ENCODE results near the gene HES7. TPM values are rescaled to one million over a fixed set of nuclear protein-coding genes. Genes with fewer than 3 reads are reported as not detected.
"Not testable (repeated sequence)": the region's sequence is repeated elsewhere in the genome, so short reads cannot be mapped to it uniquely, and the experiment has no call there.

The HES7 gene
- total RNA-seq (not detected), polyA plus RNA-seq (0.24 TPM)

- no peaks in the 10 kb centered on the region for H3K36me3 ChIP-seq (ENCODE audit: insufficient read depth)
- H3K4me3 ChIP-seq (ENCODE audit: low read depth, low read length), result peak within 1 kb of the TSS; percentile 50
- H3K4me1 ChIP-seq (ENCODE audit: insufficient read depth), result peaks cover 3% of the 10 kb centered on the region
- H3K27ac ChIP-seq (ENCODE audit: low read depth), result no peak within 1 kb of the TSS
- no peak for DNase-seq (ENCODE audit: extremely low spot score)
- WGBS, result under 1% methylated on average over 29 of the region's 29 CpGs
These were observed at the start of gene HES7 for GRCh38 chr17:8123695-8124349. HES7 (minus strand) TSS chr17:8124106; CDS start chr17:8124084, 22 bp downstream.

- H3K36me3 ChIP-seq (ENCODE audit: insufficient read depth), result no peaks in the 10 kb centered on the region
- under 1% methylated on average over 23 of the region's 23 CpGs for WGBS
- H3K27ac ChIP-seq (ENCODE audit: low read depth), result no peak overlapping the region
- H3K4me3 ChIP-seq (ENCODE audit: low read depth, low read length), result peak overlapping the region; percentile 26
- peak; percentile 94 for DNase-seq (ENCODE audit: extremely low spot score)
- H3K4me1 ChIP-seq (ENCODE audit: insufficient read depth), result no peaks in the 10 kb centered on the region
These were observed 49.4 kb upstream of the HES7 start for GRCh38 chr17:8173056-8173870.

DNA sequence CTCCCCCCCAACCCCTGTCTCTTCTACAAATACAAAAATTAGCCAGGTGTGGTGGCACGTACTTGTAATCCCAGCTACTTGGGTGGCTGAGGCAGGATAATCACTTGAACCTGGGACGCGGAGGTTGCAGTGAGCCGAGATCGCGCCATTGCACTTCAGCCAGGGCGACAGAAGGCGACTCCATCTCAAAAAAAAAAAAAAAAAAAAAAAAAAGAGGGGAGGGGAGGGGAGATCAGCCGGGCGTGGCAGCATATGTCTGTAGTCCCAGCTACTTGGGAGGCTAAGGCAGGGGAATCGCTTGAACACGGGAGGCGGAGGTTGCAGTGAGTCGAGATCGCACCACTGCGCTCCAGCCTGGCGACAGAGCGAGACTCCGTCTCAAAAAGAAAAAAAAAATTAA is 46.3 kb upstream of the HES7 start:
- H3K4me3 ChIP-seq (ENCODE audit: low read depth, low read length); DNase-seq (ENCODE audit: extremely low spot score); H3K4me1 ChIP-seq (ENCODE audit: insufficient read depth); H3K27ac ChIP-seq (ENCODE audit: low read depth); H3K36me3 ChIP-seq (ENCODE audit: insufficient read depth): not testable (repeated sequence)
- 88% methylated on average over 19 of the region's 19 CpGs for WGBS

DNA sequence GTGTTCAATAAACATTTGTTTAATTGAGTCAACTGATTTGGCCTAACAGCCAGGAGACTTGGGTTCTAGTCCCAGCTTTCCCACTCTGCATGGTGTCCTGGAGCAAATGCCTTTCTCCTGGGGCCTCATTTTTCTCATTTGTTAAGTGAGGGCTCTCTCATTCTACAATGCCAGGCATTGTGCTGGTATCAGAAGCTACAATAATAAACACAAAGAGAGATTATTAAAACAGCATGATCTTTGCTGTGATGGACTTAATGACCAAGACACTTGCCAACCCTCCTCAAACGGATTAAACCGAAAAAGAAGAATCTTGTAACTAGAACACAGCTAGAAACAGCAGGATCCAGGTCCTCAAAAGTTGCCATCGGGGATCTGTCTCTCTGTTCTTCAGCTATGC is 43.6 kb upstream of the HES7 start:
- no peak overlapping the region for H3K4me3 ChIP-seq (ENCODE audit: low read depth, low read length)
- no peaks in the 10 kb centered on the region for H3K36me3 ChIP-seq (ENCODE audit: insufficient read depth)
- no peak for DNase-seq (ENCODE audit: extremely low spot score)
- 75% methylated on average over 3 of the region's 3 CpGs for WGBS
- H3K27ac ChIP-seq (ENCODE audit: low read depth), result no peak overlapping the region
- no peaks in the 10 kb centered on the region for H3K4me1 ChIP-seq (ENCODE audit: insufficient read depth)

GRCh38 chr17:8166731-8167130 is 42.8 kb upstream of the HES7 start:
- no peaks in the 10 kb centered on the region for H3K36me3 ChIP-seq (ENCODE audit: insufficient read depth)
- H3K27ac ChIP-seq (ENCODE audit: low read depth), result no peak overlapping the region
- H3K4me1 ChIP-seq (ENCODE audit: insufficient read depth), result no peaks in the 10 kb centered on the region
- WGBS, result 90% methylated on average over 6 of the region's 6 CpGs
- no peak overlapping the region for H3K4me3 ChIP-seq (ENCODE audit: low read depth, low read length)
- DNase-seq (ENCODE audit: extremely low spot score), result no peak

DNA sequence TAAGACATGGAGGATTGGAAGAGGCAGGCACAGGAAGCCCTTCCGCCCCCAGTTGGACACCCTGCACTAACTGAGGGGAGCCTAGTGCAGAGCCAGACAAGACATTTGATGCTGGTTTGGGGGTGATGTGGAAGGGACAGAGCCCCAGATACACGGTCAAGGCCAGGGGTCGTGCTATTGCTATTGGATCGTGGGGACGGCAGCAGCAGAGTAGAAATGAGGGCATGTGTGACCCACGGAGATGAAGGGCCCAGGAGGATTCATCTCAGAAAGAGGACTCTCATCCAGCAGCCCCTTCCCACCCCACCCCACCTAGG is 40.9 kb upstream of the HES7 start:
- DNase-seq (ENCODE audit: extremely low spot score), result no peak
- WGBS, result 65% methylated on average over 6 of the region's 6 CpGs
- no peak overlapping the region for H3K27ac ChIP-seq (ENCODE audit: low read depth)
- peaks cover 3% of the 10 kb centered on the region for H3K36me3 ChIP-seq (ENCODE audit: insufficient read depth)
- no peak overlapping the region for H3K4me3 ChIP-seq (ENCODE audit: low read depth, low read length)
- H3K4me1 ChIP-seq (ENCODE audit: insufficient read depth), result no peaks in the 10 kb centered on the region

DNA sequence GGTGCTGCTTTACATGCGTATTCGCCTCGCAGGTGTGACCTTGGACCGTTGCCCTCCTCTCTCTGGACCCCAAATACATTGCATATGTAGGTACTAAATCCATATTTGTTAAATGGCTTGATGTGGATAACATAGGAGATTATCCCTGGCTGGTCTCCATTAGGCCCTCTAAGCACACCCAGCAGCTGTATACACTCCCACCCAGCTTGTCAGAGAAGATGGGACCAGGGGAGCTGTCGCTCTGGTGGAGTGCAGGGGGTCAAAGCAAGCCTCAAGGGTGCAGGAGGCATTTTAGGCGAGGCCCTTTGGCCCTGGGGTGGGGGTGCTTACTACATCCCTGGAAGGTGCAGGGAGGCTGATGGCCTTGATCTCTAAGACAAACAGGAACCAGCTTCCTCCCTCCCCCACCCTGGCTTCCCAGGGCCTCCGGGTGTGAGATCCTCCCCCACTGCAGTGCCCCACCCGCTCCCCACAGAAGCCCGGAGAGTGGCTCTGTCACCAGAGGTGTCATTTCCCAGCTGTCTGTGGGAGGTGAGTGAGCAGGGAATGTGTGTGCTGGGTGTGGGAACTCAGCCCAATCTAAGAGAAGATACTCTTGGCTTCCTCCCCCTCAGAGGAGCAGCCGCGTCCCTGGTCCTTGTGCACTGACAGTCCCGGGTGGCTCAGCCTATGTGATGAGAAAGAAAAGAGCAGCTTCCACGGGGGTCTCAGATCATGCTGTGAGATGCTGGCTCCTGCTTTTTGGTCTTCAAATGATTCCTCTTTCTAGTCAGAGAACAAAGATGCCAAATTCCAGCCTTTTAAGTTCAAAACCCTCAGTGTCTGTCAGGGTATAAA is 40.3 kb upstream of the HES7 start:
- Histone ChIP-seq H3K27ac (ENCODE audit: low read depth) (peak overlapping the region; percentile 99), H3K4me3 (ENCODE audit: low read depth, low read length) (no peak overlapping the region), H3K36me3 (ENCODE audit: insufficient read depth) (peaks cover 7% of the 10 kb centered on the region), H3K4me1 (ENCODE audit: insufficient read depth) (no peaks in the 10 kb centered on the region)
- no peak for DNase-seq (ENCODE audit: extremely low spot score)
- 28% methylated on average over 13 of the region's 13 CpGs for WGBS

DNA sequence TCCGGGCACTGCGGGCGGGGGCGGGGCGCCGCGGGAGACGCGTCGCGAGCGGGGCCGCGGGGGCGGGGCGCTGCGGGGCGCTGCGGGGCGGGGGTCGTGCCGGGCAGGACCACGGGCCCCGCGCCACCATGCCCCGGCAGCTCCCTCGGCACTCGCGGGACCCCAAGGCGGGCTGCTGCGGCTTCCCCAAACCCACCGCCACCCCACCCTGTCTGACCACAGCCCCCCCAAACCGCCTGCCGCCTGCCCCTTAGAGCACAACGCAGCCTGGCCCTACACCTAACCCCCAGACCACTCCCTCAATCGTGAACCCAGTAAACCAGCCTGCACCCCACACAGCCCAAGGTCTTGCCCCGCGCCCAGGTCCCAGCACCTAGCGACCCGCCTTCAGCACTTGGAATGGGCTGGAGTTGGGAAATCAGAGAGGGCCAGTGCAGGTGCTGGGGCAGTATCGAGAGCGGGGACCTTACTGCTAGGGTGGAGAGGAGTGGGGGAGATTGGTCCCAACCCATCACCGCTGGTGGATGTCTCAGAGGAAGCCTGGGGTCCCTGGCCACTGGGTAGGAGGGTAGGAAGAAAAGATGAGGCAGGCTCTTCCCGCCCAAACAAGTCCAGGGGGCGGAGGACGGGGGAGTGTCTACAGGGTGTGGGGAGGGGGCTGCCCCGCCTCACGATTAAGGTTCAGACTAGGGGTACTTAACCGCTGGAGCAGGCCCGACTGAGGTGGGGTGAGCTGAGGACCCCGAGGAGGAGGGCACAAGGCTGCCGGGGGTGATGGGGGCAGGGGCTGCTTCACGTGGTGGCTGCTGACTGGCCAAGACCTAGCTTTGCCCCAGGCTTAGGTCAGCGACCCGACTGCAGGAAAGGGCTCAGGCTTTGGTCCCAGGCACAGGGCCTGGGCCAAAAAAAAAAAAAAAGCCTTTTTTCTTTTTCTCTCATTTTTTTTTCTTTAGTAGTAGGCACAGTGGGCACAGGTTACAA is 39.4 kb upstream of the HES7 start:
- 6% methylated on average over 55 of the region's 55 CpGs for WGBS
- no peak for DNase-seq (ENCODE audit: extremely low spot score)
- H3K36me3 ChIP-seq (ENCODE audit: insufficient read depth), result peaks cover 7% of the 10 kb centered on the region
- no peaks in the 10 kb centered on the region for H3K4me1 ChIP-seq (ENCODE audit: insufficient read depth)
- H3K27ac ChIP-seq (ENCODE audit: low read depth), result peak overlapping the region; percentile 99
- peak overlapping the region; percentile 92 for H3K4me3 ChIP-seq (ENCODE audit: low read depth, low read length)

- WGBS, result under 1% methylated on average over 75 of the region's 75 CpGs
- peak within 1 kb of the TSS; percentile 92 for H3K4me3 ChIP-seq (ENCODE audit: low read depth, low read length)
- H3K36me3 ChIP-seq (ENCODE audit: insufficient read depth), result peaks cover 7% of the 10 kb centered on the region
- peak within 1 kb of the TSS; percentile 99 for H3K27ac ChIP-seq (ENCODE audit: low read depth)
- no peak for DNase-seq (ENCODE audit: extremely low spot score)
- H3K4me1 ChIP-seq (ENCODE audit: insufficient read depth), result no peaks in the 10 kb centered on the region
These were observed 38.5 kb upstream of the HES7 start, which contains the start of gene VAMP2 for GRCh38 chr17:8162233-8162996. VAMP2 (minus strand) TSS chr17:8162948; CDS start chr17:8162879, 69 bp downstream.

DNA sequence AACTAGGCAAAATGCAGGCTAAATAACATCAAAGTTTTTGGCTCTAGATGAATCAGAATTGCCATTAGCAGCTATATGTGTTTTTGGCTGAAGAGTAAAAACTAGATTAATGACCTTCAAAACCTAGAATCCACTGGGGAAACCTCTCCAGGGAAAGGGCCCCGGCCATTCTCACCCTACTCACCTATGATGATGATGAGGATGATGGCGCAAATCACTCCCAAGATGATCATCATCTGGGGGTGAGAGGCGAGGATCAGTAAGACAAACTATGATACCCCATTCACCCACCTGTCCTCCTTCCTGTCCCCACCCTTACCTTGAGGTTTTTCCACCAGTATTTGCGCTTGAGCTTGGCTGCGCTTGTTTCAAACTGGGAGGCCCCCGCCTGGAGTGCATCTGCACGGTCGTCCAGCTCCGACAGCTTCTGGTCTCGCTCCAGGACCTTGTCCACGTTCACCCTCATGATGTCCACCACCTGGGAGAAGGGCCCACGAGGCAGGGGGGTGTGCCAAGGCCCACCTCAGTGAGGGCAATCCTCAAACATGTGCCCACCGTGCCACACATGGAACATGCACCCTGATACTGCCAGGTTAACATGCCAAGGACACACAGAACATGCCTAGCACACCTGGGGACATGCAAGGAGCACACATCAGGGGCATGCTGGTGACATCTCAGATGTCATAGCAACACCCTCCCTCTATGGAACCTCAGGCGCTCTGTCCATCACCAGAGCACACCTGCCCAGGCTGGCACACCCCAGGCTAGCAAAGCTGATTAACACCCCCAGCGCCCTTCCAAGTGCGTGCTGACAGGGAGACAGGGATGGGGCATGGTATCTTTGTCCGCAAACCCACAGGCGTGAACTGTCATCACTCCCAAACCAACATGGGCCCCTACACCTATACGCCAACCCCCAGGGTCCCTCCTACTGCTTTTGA is 37.7 kb upstream of the HES7 start:
- Histone ChIP-seq H3K36me3 (ENCODE audit: insufficient read depth) (peaks cover 7% of the 10 kb centered on the region), H3K4me3 (ENCODE audit: low read depth, low read length) (peak overlapping the region; percentile 92), H3K27ac (ENCODE audit: low read depth) (peak overlapping the region; percentile 99), H3K4me1 (ENCODE audit: insufficient read depth) (no peaks in the 10 kb centered on the region)
- WGBS, result 47% methylated on average over 19 of the region's 19 CpGs
- no peak for DNase-seq (ENCODE audit: extremely low spot score)

GRCh38 chr17:8160741-8161221 is 36.9 kb upstream of the HES7 start:
- Histone ChIP-seq H3K4me1 (ENCODE audit: insufficient read depth) (no peaks in the 10 kb centered on the region), H3K4me3 (ENCODE audit: low read depth, low read length) (no peak overlapping the region), H3K36me3 (ENCODE audit: insufficient read depth) (peaks cover 7% of the 10 kb centered on the region), H3K27ac (ENCODE audit: low read depth) (no peak overlapping the region)
- WGBS, result 46% methylated on average over 5 of the region's 5 CpGs
- no peak for DNase-seq (ENCODE audit: extremely low spot score)
